Epithelial cell of proximal tubule (primary cell): Measurements from ENCODE around the gene ENAM. TPM values are rescaled to one million over a fixed set of nuclear protein-coding genes. Genes with fewer than 3 reads are reported as not detected.
"Not testable (repeated sequence)": the region's sequence is repeated elsewhere in the genome, so short reads cannot be mapped to it uniquely, and the experiment has no call there.

Source experiments
- DNase-seq: peaks from one replicate; pipeline ENCODE4 v3.0.0-alpha.2; 2011; ENCODE audit warnings: low read depth
- H3K4me3 ChIP-seq: 2 replicates; pipeline ENCODE4 v1.5.1; 2011; ENCODE audit warnings: low read depth, mild to moderate bottlenecking, low read length
- total RNA-seq: library from RNA; depleted of rRNA; stranded (reverse); fragments of >200 nt; gene quantifications from 2 replicates; pipeline ENCODE4 v1.2.3, GENCODE V29; 2015
- TF ChIP-seq, protein P1 (sequence below): conservative IDR thresholded peaks from 2 replicates; pipeline ENCODE4 v1.5.1; 2012; ENCODE audit warnings: low read depth, mild to moderate bottlenecking, low read length

Gene ENAM
- total RNA-seq, 1 donor from 2014 or later = 0.23 TPM

DNA sequence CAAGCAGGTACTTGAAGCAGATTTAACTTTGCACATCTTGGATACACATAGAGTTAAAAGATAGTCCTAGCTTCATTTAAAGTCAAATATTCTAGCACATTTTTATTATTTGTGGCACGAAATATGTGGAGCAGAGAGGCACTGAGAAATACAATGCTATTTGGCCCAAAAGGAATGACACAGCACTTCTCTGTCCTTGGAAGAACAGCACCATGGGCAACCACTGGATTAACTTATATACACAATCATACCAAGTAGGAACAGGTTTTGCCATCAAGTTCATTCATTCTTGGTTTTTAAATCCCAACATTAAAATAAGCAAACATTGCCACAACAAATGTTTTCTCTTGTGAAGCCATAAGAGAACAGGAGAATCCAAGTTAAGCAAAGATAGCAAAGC, 924 bp upstream of the ENAM start:
- no peak for DNase-seq
- no peak overlapping the region for H3K4me3 ChIP-seq
- TF ChIP-seq, protein P1, sequence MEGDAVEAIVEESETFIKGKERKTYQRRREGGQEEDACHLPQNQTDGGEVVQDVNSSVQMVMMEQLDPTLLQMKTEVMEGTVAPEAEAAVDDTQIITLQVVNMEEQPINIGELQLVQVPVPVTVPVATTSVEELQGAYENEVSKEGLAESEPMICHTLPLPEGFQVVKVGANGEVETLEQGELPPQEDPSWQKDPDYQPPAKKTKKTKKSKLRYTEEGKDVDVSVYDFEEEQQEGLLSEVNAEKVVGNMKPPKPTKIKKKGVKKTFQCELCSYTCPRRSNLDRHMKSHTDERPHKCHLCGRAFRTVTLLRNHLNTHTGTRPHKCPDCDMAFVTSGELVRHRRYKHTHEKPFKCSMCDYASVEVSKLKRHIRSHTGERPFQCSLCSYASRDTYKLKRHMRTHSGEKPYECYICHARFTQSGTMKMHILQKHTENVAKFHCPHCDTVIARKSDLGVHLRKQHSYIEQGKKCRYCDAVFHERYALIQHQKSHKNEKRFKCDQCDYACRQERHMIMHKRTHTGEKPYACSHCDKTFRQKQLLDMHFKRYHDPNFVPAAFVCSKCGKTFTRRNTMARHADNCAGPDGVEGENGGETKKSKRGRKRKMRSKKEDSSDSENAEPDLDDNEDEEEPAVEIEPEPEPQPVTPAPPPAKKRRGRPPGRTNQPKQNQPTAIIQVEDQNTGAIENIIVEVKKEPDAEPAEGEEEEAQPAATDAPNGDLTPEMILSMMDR = no peak

DNA sequence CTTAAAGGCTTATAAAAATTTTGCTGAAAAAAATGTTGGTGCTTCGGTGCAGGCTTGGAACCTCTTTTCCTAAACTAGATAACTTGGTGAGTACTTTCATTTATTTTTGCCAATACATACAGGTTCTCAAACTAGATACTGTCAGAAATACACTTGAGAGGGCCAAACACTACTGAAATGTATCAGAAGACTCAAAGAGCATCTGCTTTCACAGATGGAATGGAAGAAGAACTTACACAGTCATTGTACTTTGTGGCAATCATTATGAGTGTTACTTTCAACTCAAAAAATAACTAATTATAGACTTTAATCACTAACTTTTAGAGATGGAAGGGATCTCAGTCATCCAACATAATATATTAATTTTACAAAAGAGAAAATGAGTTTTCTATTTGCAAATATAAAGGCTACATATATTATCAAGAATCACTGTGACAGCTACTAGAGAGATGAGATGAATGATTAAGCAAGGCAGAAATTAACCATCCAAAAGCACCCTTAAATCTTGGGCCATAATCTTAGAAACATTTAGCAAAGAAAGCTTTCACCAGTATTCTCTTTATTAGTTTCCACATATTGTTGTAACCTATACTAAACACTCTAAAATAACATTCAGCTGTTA, 1.0 kb downstream of the ENAM start:
- H3K4me3 ChIP-seq = no peak overlapping the region
- TF ChIP-seq, protein P1 = no peak
- no peak for DNase-seq

DNA sequence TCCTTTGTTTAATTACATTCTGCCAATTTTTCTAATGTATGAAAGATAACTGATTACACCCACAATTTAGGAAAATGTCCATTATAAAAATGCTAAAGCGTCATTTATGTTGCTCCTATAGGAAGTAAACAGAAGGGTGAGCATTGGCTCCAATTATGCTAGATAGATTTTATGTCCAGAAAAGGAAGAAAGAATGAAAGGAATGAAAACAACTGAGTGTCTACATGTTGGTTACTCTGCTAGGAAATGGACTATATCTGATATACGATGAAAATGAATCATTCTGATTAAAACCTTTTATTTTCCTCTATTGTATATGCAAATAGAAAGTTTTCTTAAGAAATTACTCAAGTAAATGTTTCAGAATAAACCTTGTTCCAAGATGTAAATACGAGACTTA, 1.6 kb downstream of the ENAM start:
- TF ChIP-seq, protein P1 = no peak
- DNase-seq = no peak
- H3K4me3 ChIP-seq = no peak overlapping the region

DNA sequence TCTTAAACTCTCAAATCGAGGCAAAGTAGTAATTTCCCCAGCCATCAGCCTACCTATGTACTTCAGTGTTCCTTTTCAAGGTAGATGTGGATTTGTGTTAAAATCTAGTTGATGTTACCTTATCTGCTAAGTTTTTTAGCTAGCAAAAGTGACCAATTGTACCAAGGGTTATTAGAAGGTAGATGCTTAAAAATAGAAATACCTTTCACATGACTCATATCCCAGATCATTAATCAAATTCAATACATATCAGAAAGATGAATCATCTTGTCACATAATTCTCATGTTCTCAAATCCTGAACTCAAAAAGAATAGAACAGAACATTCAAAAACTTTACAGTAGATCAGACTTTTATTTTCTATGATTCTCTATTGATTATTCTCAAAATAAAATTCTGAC, 3.5 kb downstream of the ENAM start:
- TF ChIP-seq, protein P1 = no peak
- DNase-seq = peak; percentile 52
- H3K4me3 ChIP-seq = no peak overlapping the region

DNA sequence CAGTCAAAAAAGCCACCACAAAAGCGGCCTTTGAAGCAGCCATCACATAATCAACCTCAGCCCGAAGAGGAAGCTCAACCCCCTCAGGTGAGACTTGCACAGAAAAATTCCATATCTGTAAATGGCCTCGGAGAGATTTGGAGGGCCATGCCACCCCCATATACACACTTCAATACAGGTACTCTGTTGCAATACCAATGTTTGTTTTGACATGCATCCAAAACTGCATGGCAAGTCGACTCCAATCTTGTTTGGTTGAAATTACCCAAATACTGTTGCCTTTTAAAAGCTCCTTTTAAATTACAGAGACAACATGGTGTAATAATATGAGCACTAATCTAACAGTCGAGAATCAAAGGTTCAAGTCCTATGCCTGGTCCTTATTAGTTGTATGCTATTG, 5.9 kb downstream of the ENAM start:
- DNase-seq = no peak
- TF ChIP-seq, protein P1 = no peak

DNA sequence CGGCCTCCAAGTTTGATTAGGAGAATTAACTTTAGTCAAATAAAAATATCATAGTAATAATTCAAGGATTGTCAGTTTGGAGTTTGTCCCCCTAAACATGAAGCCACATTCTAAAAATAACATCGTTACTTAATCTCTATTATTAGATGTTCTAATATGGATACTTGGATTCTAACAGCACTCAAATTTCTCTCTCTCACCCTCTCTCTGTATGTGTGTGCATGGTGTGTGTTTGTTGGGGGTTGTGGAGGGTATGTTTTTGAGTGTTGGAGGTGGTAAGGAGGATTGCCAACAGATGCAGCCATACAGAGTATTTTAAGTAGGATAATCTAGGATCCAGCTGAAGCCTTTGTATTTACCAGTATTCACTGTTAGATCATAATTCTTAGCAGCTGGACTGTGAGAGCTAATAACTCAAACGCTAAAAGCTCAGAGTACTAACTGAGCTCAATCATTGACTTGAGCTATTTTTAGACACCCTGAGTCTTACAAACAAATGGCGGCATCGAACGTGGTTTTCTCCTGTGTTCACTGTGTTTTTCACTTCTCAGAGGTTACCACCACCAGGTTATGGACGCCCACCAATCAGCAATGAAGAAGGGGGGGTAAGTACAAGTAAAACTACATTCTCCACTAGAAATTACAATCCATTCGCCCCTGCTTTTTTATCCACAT, 8.8 kb downstream of the ENAM start:
- TF ChIP-seq, protein P1 = no peak
- peak overlapping the region; percentile 43 for H3K4me3 ChIP-seq
- peak; percentile 50 for DNase-seq

More for the DNA sequence above, 5.9 kb downstream of the ENAM start:
- H3K4me3 ChIP-seq = no peak overlapping the region

DNA sequence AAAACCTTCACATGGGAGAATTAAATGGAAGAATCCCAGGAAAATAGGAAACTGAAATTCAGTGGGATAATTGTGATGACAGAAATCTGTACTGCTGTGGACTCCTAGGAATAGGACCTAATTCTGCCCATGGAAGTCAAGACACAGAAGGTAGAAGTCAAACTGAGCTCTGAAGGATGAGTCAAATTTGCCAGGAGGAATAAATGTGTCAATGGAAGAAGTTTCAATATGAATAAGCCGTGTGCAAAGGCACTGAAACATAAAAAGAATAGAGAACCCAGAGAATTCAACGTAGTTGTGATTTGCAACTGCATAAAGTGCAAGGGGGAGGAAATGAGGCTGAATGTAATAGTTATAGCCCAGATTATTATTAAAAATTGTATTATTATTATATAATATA, 11.6 kb downstream of the ENAM start:
- TF ChIP-seq, protein P1 = no peak
- DNase-seq = no peak
- no peak overlapping the region for H3K4me3 ChIP-seq

DNA sequence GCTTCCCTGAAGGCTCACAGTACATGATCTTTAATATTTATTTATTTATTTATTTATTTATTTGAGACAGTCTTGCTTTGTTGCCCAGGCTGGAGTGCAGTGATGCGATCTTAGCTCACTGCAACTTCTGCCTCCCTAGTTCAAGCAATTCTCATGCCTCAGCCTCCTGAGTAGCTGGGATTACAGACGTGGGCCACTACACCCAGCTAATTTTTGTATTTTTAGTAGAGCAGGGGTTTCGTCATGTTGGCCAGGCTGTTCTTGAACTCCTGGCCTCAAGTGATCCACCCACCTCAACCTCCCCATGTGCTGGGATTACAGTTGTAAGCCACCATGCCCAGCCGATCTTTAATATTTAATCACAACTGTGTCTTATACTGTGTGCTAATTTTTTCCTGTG, 22.2 kb downstream of the ENAM start:
- DNase-seq, H3K4me3 ChIP-seq: not testable (repeated sequence)
